GM13976 (cell line): ENCODE results near the gene SLFNL1.

ENCODE experiments used
- DNase-seq: peaks from one replicate; pipeline ENCODE4 v3.0.0; 2012; ENCODE audit warnings: low spot score
- CTCF ChIP-seq: IDR thresholded peaks from 2 replicates; pipeline ENCODE4 v1.5.1; 2012; ENCODE audit warnings: borderline replicate concordance, mild to moderate bottlenecking; ENCODE audit not compliant: insufficient read depth; ENCODE audit errors: extremely low read depth, missing control alignments, control extremely low read depth
- in situ Hi-C: fragments of 300-500 bp; cut with MboI; formaldehyde crosslinking; loops from one replicate; pipeline ENCODE4 v1.12.0; 2022; ENCODE audit warnings: low sequenced_read_pairs, mixed read lengths, inconsistent platforms; ENCODE audit not compliant: unreplicated experiment

The SLFNL1 gene

GRCh38 chr1:40998668-40999067 is 22.9 kb downstream of the SLFNL1 start:
- in situ Hi-C loops, result no loop called here
- no peak for DNase-seq
- no peak for TF ChIP-seq CTCF

- TF ChIP-seq CTCF, result no peak
- in situ Hi-C loops, result no loop called here
- DNase-seq, result no peak
These were observed 24.4 kb downstream of the SLFNL1 start for GRCh38 chr1:40997096-40997495.

- no peak for DNase-seq
- TF ChIP-seq CTCF, result no peak
- in situ Hi-C loops, result no loop called here
These were observed 32.5 kb downstream of the SLFNL1 start for GRCh38 chr1:40989066-40989465.

- in situ Hi-C loops, result no loop called here
- no peak for DNase-seq
- TF ChIP-seq CTCF, result no peak
These were observed 33.2 kb downstream of the SLFNL1 start for GRCh38 chr1:40988280-40988679.

- TF ChIP-seq CTCF, result no peak
- in situ Hi-C loops, result no loop called here
These were observed 33.9 kb downstream of the SLFNL1 start for GRCh38 chr1:40987439-40988276.

GRCh38 chr1:40986956-40987355 is 34.6 kb downstream of the SLFNL1 start:
- no peak for TF ChIP-seq CTCF
- no peak for DNase-seq
- in situ Hi-C loops, result no loop called here

More at GRCh38 chr1:40987439-40988276, 33.9 kb downstream of the SLFNL1 start:
- no peak for DNase-seq
